Left hindlimb (tissue), 1 donor: Measurements from ENCODE around the gene RPL39L.
"Not testable (repeated sequence)": the region's sequence is repeated elsewhere in the genome, so short reads cannot be mapped to it uniquely, and the experiment has no call there.

ENCODE experiments used
- DNase-seq: peaks from one replicate; pipeline ENCODE4 v3.0.0-alpha.2; 2018

RPL39L gene

GRCh38 chr3:187136337-187136736 lies 3.0 kb downstream of the RPL39L start:
- DNase-seq: no peak

- DNase-seq: not testable (repeated sequence)
Measured at GRCh38 chr3:187135172-187135690, 4.1 kb downstream of the RPL39L start.

- not testable (repeated sequence) for DNase-seq
Measured at GRCh38 chr3:187133181-187133580, 6.1 kb downstream of the RPL39L start.

- DNase-seq: no peak
Measured at GRCh38 chr3:187132666-187133065, 6.6 kb downstream of the RPL39L start.

- no peak for DNase-seq
Measured at GRCh38 chr3:187131981-187132380, 7.3 kb downstream of the RPL39L start.

- DNase-seq: no peak
Measured at GRCh38 chr3:187130346-187131066, 8.8 kb downstream of the RPL39L start.

GRCh38 chr3:187125319-187126031 lies 13.8 kb downstream of the RPL39L start:
- DNase-seq: no peak

- DNase-seq: no peak
Measured at GRCh38 chr3:187122261-187122660, 17.0 kb downstream of the RPL39L start.

- no peak for DNase-seq
Measured at GRCh38 chr3:187120326-187120725, 19.0 kb downstream of the RPL39L start.

GRCh38 chr3:187114511-187114910 lies 24.8 kb downstream of the RPL39L start:
- no peak for DNase-seq

GRCh38 chr3:187112934-187113793 lies 26.1 kb downstream of the RPL39L start:
- DNase-seq: no peak

GRCh38 chr3:187110156-187110555 lies 29.1 kb downstream of the RPL39L start:
- DNase-seq: no peak

- DNase-seq: no peak
Measured at GRCh38 chr3:187107989-187108388, 31.3 kb downstream of the RPL39L start.

GRCh38 chr3:187105700-187106099 lies 33.6 kb downstream of the RPL39L start:
- no peak for DNase-seq

GRCh38 chr3:187104933-187105332 lies 34.4 kb downstream of the RPL39L start:
- DNase-seq: peak; percentile 75

- DNase-seq: no peak
Measured at GRCh38 chr3:187104342-187104741, 35.0 kb downstream of the RPL39L start.

GRCh38 chr3:187103251-187103650 lies 36.0 kb downstream of the RPL39L start:
- no peak for DNase-seq

GRCh38 chr3:187102073-187102634 lies 37.1 kb downstream of the RPL39L start:
- no peak for DNase-seq

GRCh38 chr3:187101184-187102072 lies 37.9 kb downstream of the RPL39L start:
- peak; percentile 76 for DNase-seq

- DNase-seq: no peak
Measured at GRCh38 chr3:187098923-187099512, 40.3 kb downstream of the RPL39L start.

- no peak for DNase-seq
Measured at GRCh38 chr3:187093320-187093719, 46.0 kb downstream of the RPL39L start.
